H9 (cell line): ENCODE results near the gene TOMM70. TPM values are rescaled to one million over a fixed set of nuclear protein-coding genes. Genes with fewer than 3 reads are reported as not detected.
A peak's percentile ranks its signal among the peaks of the same experiment; 100 is the strongest.

Experiments used
- DNase-seq: peaks from one replicate; pipeline ENCODE4 v3.0.0-alpha.2; 2017
- H2AFZ ChIP-seq: one replicate; pipeline ENCODE4 v1.6.1; 2013; ENCODE audit warnings: mild to moderate bottlenecking, low read length, control low read depth, moderate library complexity
- H2AK5ac ChIP-seq: 2 replicates; pipeline ENCODE4 v1.6.1; 2013; ENCODE audit warnings: low read length, control low read depth, mixed read lengths; ENCODE audit not compliant: insufficient read length
- H2BK120ac ChIP-seq: one replicate; pipeline ENCODE4 v1.6.1; 2013; ENCODE audit warnings: low read depth, mild to moderate bottlenecking, low read length, control low read depth, inconsistent platforms; ENCODE audit not compliant: poor library complexity, severe bottlenecking
- H2BK12ac ChIP-seq: 2 replicates; pipeline ENCODE4 v1.6.1; 2013; ENCODE audit warnings: low read length, control low read depth, mixed read lengths, low read depth; ENCODE audit not compliant: insufficient read length
- H2BK15ac ChIP-seq: 2 replicates; pipeline ENCODE4 v1.6.1; 2013; ENCODE audit warnings: low read depth, low read length, control low read depth
- H2BK20ac ChIP-seq: one replicate; pipeline ENCODE4 v1.6.1; 2013; ENCODE audit warnings: low read depth, mild to moderate bottlenecking, low read length, control low read depth, inconsistent platforms; ENCODE audit not compliant: poor library complexity, severe bottlenecking
- H2BK5ac ChIP-seq: 2 replicates; pipeline ENCODE4 v1.6.1; 2013; ENCODE audit warnings: low read length, control low read depth, mixed read lengths; ENCODE audit not compliant: insufficient read length
- H3K14ac ChIP-seq: 2 replicates; pipeline ENCODE4 v1.6.1; 2013; ENCODE audit warnings: low read length, control low read depth; ENCODE audit not compliant: insufficient read depth
- H3K18ac ChIP-seq: 2 replicates; pipeline ENCODE4 v1.6.1; 2013; ENCODE audit warnings: low read depth, mild to moderate bottlenecking, mixed read lengths, low read length, control low read depth; ENCODE audit not compliant: insufficient read length
- H3K23ac ChIP-seq: 2 replicates; pipeline ENCODE4 v1.6.1; 2013; ENCODE audit warnings: low read length, control low read depth, mixed read lengths, low read depth; ENCODE audit not compliant: insufficient read length
- H3K23me2 ChIP-seq: 2 replicates; pipeline ENCODE4 v1.6.1; 2013; ENCODE audit warnings: low read depth, mild to moderate bottlenecking, mixed read lengths, low read length, control low read depth; ENCODE audit not compliant: insufficient read length, poor library complexity, severe bottlenecking
- H3K27ac ChIP-seq: 2 replicates; pipeline ENCODE4 v1.5.1; 2013; ENCODE audit warnings: low read length, control low read depth, mixed read lengths, low read depth; ENCODE audit not compliant: insufficient read length
- H3K27me3 ChIP-seq: 2 replicates; pipeline ENCODE4 v1.6.1; 2013; ENCODE audit warnings: low read length, control low read depth, inconsistent platforms; ENCODE audit not compliant: insufficient read depth
- H3K4ac ChIP-seq: 2 replicates; pipeline ENCODE4 v1.6.1; 2013; ENCODE audit warnings: low read depth, mild to moderate bottlenecking, control low read depth, inconsistent platforms, low read length, moderate library complexity
- H3K4me1 ChIP-seq: 2 replicates; pipeline ENCODE4 v1.6.1; 2013; ENCODE audit warnings: low read length, control low read depth, inconsistent platforms; ENCODE audit not compliant: insufficient read depth
- H3K4me2 ChIP-seq: 2 replicates; pipeline ENCODE4 v1.6.1; 2013; ENCODE audit warnings: low read length, control low read depth, mixed read lengths; ENCODE audit not compliant: insufficient read length, insufficient read depth
- H3K56ac ChIP-seq: 2 replicates; pipeline ENCODE4 v1.6.1; 2013; ENCODE audit warnings: low read depth, mild to moderate bottlenecking, mixed read lengths, low read length, control low read depth; ENCODE audit not compliant: insufficient read length
- H3K79me1 ChIP-seq: 2 replicates; pipeline ENCODE4 v1.6.1; 2013; ENCODE audit warnings: low read depth, mild to moderate bottlenecking, moderate library complexity, low read length, control low read depth, inconsistent platforms; ENCODE audit not compliant: insufficient read depth, poor library complexity, severe bottlenecking
- H3K79me2 ChIP-seq: 2 replicates; pipeline ENCODE4 v1.6.1; 2013; ENCODE audit warnings: low read length, control low read depth, inconsistent platforms; ENCODE audit not compliant: insufficient read depth
- H3K9ac ChIP-seq: 2 replicates; pipeline ENCODE4 v1.6.1; 2013; ENCODE audit warnings: low read length, control low read depth, mixed read lengths; ENCODE audit not compliant: insufficient read length; ENCODE audit errors: extremely low read depth
- H3K9me3 ChIP-seq: one replicate; pipeline ENCODE4 v1.6.1; 2013; ENCODE audit warnings: low read depth, low read length, inconsistent platforms; ENCODE audit not compliant: control insufficient read depth
- H3T11ph ChIP-seq: one replicate; pipeline ENCODE4 v1.6.1; 2013; ENCODE audit warnings: mild to moderate bottlenecking, low read length, control low read depth, inconsistent platforms
- H4K20me1 ChIP-seq: one replicate; pipeline ENCODE4 v1.6.1; 2013; ENCODE audit not compliant: control insufficient read depth, insufficient read length, insufficient read depth
- H4K5ac ChIP-seq: 2 replicates; pipeline ENCODE4 v1.6.1; 2013; ENCODE audit warnings: low read depth, mild to moderate bottlenecking, mixed read lengths, low read length, control low read depth; ENCODE audit not compliant: insufficient read length
- H4K8ac ChIP-seq: replicated peaks from 2 replicates; pipeline ENCODE4 v1.6.1; 2013; ENCODE audit warnings: low read length, control low read depth, mixed read lengths, low read depth; ENCODE audit not compliant: insufficient read length
- H4K91ac ChIP-seq: 2 replicates; pipeline ENCODE4 v1.6.1; 2013; ENCODE audit warnings: low read depth, mild to moderate bottlenecking, moderate library complexity, mixed read lengths, low read length, control low read depth; ENCODE audit not compliant: insufficient read length
- H3K27ac Mint-ChIP-seq, 3 experiments: 2 replicates in 2 of 3; 3 replicates in 1 of 3; pipeline ENCODE4 v1.8.0; 2020 to 2021; ENCODE audit warnings: mixed read lengths in 3 of 3, mild to moderate bottlenecking in 1 of 3, moderate library complexity in 1 of 3
- H3K27me3 Mint-ChIP-seq: 2 replicates; pipeline ENCODE4 v1.8.0; 2021; ENCODE audit warnings: low read depth, mild to moderate bottlenecking, moderate library complexity, mixed read lengths
- H3K36me3 Mint-ChIP-seq, 3 experiments: 2 replicates in 2 of 3; 3 replicates in 1 of 3; pipeline ENCODE4 v1.8.0; 2020 to 2021; ENCODE audit warnings: low read depth in 3 of 3, mixed read lengths in 3 of 3; ENCODE audit not compliant: insufficient read depth in 1 of 3
- H3K4me1 Mint-ChIP-seq, 2 experiments: 2 replicates each; pipeline ENCODE4 v1.8.0; 2020; ENCODE audit warnings: mixed read lengths in 2 of 2
- H3K4me3 Mint-ChIP-seq, 2 experiments: 2 replicates in 1 of 2; 3 replicates in 1 of 2; pipeline ENCODE4 v1.8.0; 2020 to 2021; ENCODE audit warnings: mild to moderate bottlenecking in 2 of 2, mixed read lengths in 2 of 2, moderate library complexity in 1 of 2
- H3K9me3 Mint-ChIP-seq, 2 experiments: 2 replicates in 1 of 2; 3 replicates in 1 of 2; pipeline ENCODE4 v1.8.0; 2020; ENCODE audit warnings: mild to moderate bottlenecking in 2 of 2, mixed read lengths in 2 of 2, moderate library complexity in 1 of 2
- CTCF ChIP-seq: fragments of 200-600 bp; sonication (generic); conservative IDR thresholded peaks from 3 replicates; pipeline ENCODE4 v1.8.0; 2021; ENCODE audit warnings: antibody characterized with exemption, mild to moderate bottlenecking
- WGBS: extraction: QIAGEN DNeasy Blood & Tissue Kit; methylation state at CpG from one replicate; pipeline ENCODE4 v1.1.7; 2013; ENCODE audit warnings: missing lambda C conversion rate, low lambda C conversion rate, mixed read lengths; ENCODE audit not compliant: insufficient read length; ENCODE audit errors: extremely low coverage; 5-methylcytosine and 5-hydroxymethylcytosine counted together
- total RNA-seq: library from RNA; stranded (reverse); gene quantifications from 2 replicates; pipeline ENCODE4 v1.2.1, GENCODE V29; 2021

The TOMM70 gene
- total RNA-seq, 1 experiment from 2014 or later: 53.0 TPM

DNA sequence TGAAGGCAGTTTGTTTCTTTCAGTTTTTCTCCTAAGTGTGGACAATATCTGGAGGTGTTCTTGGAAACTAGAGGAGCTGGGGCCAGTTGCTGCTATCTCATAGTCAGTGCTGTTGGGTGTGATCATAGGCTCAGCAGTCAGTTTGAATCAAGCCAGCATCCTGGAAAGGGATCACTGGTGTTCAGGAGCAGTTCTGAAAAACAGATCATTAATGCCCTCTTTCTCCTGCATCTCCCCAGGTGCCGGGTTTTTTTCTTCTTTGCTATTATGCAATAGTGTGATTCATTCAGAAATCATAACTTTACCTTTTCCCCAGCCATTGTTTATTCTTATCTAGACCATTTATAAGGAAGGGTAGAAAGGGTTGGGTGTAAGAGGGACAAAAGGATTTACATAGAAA, 24.4 kb upstream of the TOMM70 start:
- Mint-ChIP-seq H3K36me3 (peaks cover 0 to under 1% (median 0%) of the 10 kb centered on the region in 3 experiments; a peak in 2 of 7 replicates), H3K4me1 (peaks cover 9% of the 10 kb centered on the region in 2 experiments), H3K4me3 (no peak overlapping the region), H3K27ac (peak overlapping the region in 1 of 3 experiments; percentile 13; a peak in 1 of 7 replicates), H3K27me3 (no peaks in the 10 kb centered on the region), H3K9me3 (no peaks in the 10 kb centered on the region)
- no CpG with 5 or more reads among the region's 1 CpG for WGBS
- H3K23me2 ChIP-seq: no peaks in the 10 kb centered on the region
- H3K56ac ChIP-seq: no peak overlapping the region
- H2AFZ ChIP-seq: no peak overlapping the region
- no peaks in the 10 kb centered on the region for H3K79me1 ChIP-seq
- H3K23ac ChIP-seq: no peak overlapping the region
- no peak overlapping the region for H4K8ac ChIP-seq
- H2BK12ac ChIP-seq: no peak overlapping the region
- H3K14ac ChIP-seq: no peak overlapping the region
- H3K9ac ChIP-seq: no peak overlapping the region
- no peak overlapping the region for H4K5ac ChIP-seq
- H4K20me1 ChIP-seq: no peaks in the 10 kb centered on the region
- no peak for TF ChIP-seq CTCF
- H2AK5ac ChIP-seq: no peak overlapping the region
- no peak overlapping the region for H2BK15ac ChIP-seq
- H3K9me3 ChIP-seq: no peaks in the 10 kb centered on the region
- H3K27ac ChIP-seq: no peak overlapping the region
- no peaks in the 10 kb centered on the region for H3K79me2 ChIP-seq
- no peak for DNase-seq
- H3K27me3 ChIP-seq: no peaks in the 10 kb centered on the region
- no peak overlapping the region for H2BK20ac ChIP-seq
- H3K4me2 ChIP-seq: no peak overlapping the region
- no peak overlapping the region for H3T11ph ChIP-seq
- H3K4ac ChIP-seq: no peak overlapping the region
- H3K18ac ChIP-seq: no peak overlapping the region
- no peak overlapping the region for H4K91ac ChIP-seq
- no peaks in the 10 kb centered on the region for H3K4me1 ChIP-seq
- H2BK5ac ChIP-seq: no peak overlapping the region
- no peak overlapping the region for H2BK120ac ChIP-seq
